A549 (cell line): Measurements from ENCODE around the gene STX18.
"Not testable (repeated sequence)": the region's sequence is repeated elsewhere in the genome, so short reads cannot be mapped to it uniquely, and the experiment has no call there.

Source experiments
- CBX8 ChIP-seq: fragments of 200-600 bp; sonication (generic); IDR thresholded peaks from 2 replicates; pipeline ENCODE4 v1.6.1; 2016
- CEBPB ChIP-seq, 2 experiments: fragments of >200 bp in 1 of 2; sonication (Bioruptor Twin) in 1 of 2; formaldehyde crosslinking in 1 of 2; IDR thresholded peaks; 2 replicates each; pipeline ENCODE4 v1.6.1; 2012 to 2016
- CHD2 ChIP-seq: fragments of 150-350 bp; IDR thresholded peaks from 2 replicates; pipeline ENCODE4 v1.6.1; 2014; ENCODE audit warnings: low read length; ENCODE audit not compliant: partially characterized antibody
- FOSL2 ChIP-seq, 2 experiments: fragments of 450-650 bp in 1 of 2; fragments of >200 bp in 1 of 2; sonication (Bioruptor Twin) in 1 of 2; formaldehyde crosslinking; IDR thresholded peaks; 2 replicates each; pipeline versions ENCODE4 v1.5.0 to v1.6.1; 2016 to 2020; ENCODE audit warnings: mild to moderate bottlenecking in 1 of 2, moderate library complexity in 1 of 2
- MAFK ChIP-seq: fragments of 450-650 bp; IDR thresholded peaks from 2 replicates; pipeline ENCODE4 v1.6.1; 2014; ENCODE audit not compliant: partially characterized antibody
- NFE2L2 ChIP-seq: fragments of 150-350 bp; conservative IDR thresholded peaks from 2 replicates; pipeline ENCODE4 v1.6.1; 2014; ENCODE audit warnings: low read length
- POLR2A ChIP-seq: IDR thresholded peaks from 2 replicates; pipeline ENCODE4 v1.6.1; 2012; ENCODE audit warnings: mild to moderate bottlenecking, low read length
- RAD21 ChIP-seq, 2 experiments: fragments of >200 bp in 1 of 2; sonication (Bioruptor Twin) in 1 of 2; formaldehyde crosslinking in 1 of 2; IDR thresholded peaks in 1 of 2; conservative IDR thresholded peaks in 1 of 2; 2 replicates in 1 of 2; 3 replicates in 1 of 2; pipeline ENCODE4 v1.6.1; 2012 to 2018; ENCODE audit warnings: inconsistent platforms in 1 of 2
- SMC3 ChIP-seq: fragments of >200 bp; sonication (Bioruptor Twin); formaldehyde crosslinking; IDR thresholded peaks from 3 replicates; pipeline ENCODE4 v1.6.1; 2018; ENCODE audit warnings: inconsistent platforms
- TF ChIP-seq, protein P1 (sequence below): fragments of >200 bp; sonication (Bioruptor Twin); formaldehyde crosslinking; IDR thresholded peaks from 3 replicates; pipeline ENCODE4 v1.5.1; 2016
- TF ChIP-seq, protein P2 (sequence below): fragments of 150-350 bp; IDR thresholded peaks from 2 replicates; pipeline ENCODE4 v1.6.1; 2014; ENCODE audit warnings: low read depth, mild to moderate bottlenecking, low read length
- TF ChIP-seq, protein P3 (sequence below): IDR thresholded peaks from 2 replicates; pipeline ENCODE4 v1.6.1; 2012

DNA sequence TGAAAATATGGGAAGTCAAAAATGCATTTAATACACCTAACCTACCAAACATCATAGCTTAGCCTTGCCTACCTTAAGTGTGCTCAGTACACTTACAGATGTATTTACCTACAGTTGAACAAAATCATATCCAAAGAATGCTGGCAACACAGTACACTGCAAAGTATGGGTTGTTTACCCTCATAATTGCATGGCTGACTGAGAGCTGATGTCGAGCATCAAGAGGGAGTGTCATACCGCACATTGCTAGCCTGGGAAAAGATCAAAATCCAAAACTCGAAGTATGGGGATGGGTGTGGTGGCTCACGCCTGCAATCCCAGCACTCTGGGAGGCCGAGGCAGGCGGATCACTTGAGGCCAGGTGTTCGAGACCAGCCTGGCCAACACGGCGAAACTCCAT, 36.6 kb downstream of the STX18 start:
- TF ChIP-seq, protein P1, sequence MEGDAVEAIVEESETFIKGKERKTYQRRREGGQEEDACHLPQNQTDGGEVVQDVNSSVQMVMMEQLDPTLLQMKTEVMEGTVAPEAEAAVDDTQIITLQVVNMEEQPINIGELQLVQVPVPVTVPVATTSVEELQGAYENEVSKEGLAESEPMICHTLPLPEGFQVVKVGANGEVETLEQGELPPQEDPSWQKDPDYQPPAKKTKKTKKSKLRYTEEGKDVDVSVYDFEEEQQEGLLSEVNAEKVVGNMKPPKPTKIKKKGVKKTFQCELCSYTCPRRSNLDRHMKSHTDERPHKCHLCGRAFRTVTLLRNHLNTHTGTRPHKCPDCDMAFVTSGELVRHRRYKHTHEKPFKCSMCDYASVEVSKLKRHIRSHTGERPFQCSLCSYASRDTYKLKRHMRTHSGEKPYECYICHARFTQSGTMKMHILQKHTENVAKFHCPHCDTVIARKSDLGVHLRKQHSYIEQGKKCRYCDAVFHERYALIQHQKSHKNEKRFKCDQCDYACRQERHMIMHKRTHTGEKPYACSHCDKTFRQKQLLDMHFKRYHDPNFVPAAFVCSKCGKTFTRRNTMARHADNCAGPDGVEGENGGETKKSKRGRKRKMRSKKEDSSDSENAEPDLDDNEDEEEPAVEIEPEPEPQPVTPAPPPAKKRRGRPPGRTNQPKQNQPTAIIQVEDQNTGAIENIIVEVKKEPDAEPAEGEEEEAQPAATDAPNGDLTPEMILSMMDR, result not testable (repeated sequence)
- TF ChIP-seq RAD21 (conservative IDR thresholded peaks at IDR 0.05 in 1 of 2, IDR thresholded peaks at IDR 0.05 in 1 of 2); CHD2; POLR2A; NFE2L2; CBX8; MAFK; CEBPB (IDR thresholded peaks at IDR 0.05); FOSL2 (IDR thresholded peaks at IDR 0.05); FOSL2 (CRISPR knock-in tag; IDR thresholded peaks at IDR 0.05); SMC3: not testable (repeated sequence)
- TF ChIP-seq, protein P2, sequence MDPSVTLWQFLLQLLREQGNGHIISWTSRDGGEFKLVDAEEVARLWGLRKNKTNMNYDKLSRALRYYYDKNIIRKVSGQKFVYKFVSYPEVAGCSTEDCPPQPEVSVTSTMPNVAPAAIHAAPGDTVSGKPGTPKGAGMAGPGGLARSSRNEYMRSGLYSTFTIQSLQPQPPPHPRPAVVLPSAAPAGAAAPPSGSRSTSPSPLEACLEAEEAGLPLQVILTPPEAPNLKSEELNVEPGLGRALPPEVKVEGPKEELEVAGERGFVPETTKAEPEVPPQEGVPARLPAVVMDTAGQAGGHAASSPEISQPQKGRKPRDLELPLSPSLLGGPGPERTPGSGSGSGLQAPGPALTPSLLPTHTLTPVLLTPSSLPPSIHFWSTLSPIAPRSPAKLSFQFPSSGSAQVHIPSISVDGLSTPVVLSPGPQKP, result not testable (repeated sequence)
- TF ChIP-seq, protein P3, sequence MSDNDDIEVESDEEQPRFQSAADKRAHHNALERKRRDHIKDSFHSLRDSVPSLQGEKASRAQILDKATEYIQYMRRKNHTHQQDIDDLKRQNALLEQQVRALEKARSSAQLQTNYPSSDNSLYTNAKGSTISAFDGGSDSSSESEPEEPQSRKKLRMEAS, result not testable (repeated sequence)
